T47D (cell line): ENCODE results near the gene HLA-DRB5.
"Not testable (repeated sequence)": the region's sequence is repeated elsewhere in the genome, so short reads cannot be mapped to it uniquely, and the experiment has no call there.

Source experiments
- DNase-seq, 2 experiments: peaks; one replicate each; pipeline versions ENCODE4 v3.0.0 to v3.0.0-alpha.2; 2011 to 2012; ENCODE audit warnings: low read depth in 1 of 2, low spot score in 1 of 2
- JUND ChIP-seq: IDR thresholded peaks from 2 replicates; pipeline ENCODE4 v1.6.1; 2012; ENCODE audit warnings: low read depth
- in situ Hi-C: cut with HindIII; loops from 2 replicates; pipeline ENCODE4 v1.10.0; 2016; ENCODE audit warnings: low sequenced_read_pairs, low pct_unique_long_range_greater_than_20kb

Gene HLA-DRB5

DNA sequence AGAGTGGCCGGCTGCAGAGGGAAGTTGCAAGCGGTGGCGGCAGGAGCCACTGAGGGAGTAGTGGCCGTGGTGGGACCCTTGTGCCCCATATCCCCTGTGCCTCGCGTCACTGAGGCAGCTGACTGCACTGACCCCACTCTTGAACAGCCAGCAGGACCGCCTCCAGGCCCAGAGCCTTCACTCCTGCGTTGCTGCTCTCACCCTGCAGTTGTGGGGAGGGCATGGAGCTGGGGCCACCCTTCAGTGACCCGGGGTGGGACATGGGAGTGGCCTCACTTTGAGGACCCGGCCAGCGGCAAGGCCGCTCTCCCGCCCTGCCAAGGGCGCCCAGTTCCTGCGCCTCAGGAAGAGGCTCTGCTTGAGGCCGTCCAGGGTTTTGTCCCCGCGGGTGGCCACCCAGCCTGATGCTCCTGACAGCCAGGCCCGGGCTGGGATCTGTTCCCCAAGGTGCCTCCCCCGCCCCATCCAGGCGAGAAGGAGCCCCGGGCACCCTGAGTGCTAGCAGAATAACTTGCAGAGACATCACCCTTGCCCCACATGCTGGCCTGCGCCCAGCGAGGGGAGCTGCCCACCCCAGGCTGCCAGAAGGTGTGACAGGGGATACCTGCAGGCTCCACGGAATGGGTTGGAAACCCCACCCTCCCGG lies 46.0 kb downstream of the HLA-DRB5 start:
- in situ Hi-C loops = no loop called here
- TF ChIP-seq JUND = no peak

GRCh38 chr6:32475392-32476206 lies 54.5 kb downstream of the HLA-DRB5 start:
- TF ChIP-seq JUND = no peak
- DNase-seq = no peak
- in situ Hi-C loops = no loop called here

More for the DNA sequence above, 46.0 kb downstream of the HLA-DRB5 start:
- no peak for DNase-seq

GRCh38 chr6:32473376-32474348 lies 56.4 kb downstream of the HLA-DRB5 start:
- DNase-seq, in situ Hi-C loops: not testable (repeated sequence)

DNA sequence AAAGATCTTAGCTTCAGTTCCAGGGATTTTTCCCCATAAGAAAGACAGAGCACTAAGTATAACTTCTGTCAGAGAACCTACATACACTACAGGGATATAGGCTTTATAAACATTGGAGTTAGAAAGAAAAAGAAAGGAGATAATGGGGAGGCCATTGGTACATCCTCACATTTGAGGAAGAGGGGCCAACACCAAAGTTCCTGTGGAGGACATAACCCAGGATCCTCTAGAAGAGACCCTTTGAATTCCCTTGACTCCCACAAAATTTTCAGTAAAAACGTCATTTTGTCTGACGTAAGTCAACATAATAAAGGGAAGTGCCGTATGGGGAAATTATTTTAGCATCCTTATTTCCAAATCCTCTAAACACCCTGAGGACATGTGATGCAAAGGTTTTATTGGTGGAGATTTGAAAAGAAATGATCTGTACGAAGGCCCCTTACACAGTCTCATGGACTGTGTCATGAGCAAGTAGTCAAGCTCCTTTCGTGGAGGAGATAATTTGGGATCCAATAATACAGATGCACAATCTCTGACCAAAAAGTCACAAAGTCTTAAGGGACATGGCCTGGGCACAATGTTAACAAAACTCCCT lies 57.2 kb downstream of the HLA-DRB5 start:
- no peak for DNase-seq
- in situ Hi-C loops = no loop called here

GRCh38 chr6:32467743-32468503 lies 62.2 kb downstream of the HLA-DRB5 start:
- DNase-seq, in situ Hi-C loops: not testable (repeated sequence)

More for the DNA sequence above, 57.2 kb downstream of the HLA-DRB5 start:
- no peak for TF ChIP-seq JUND
